ENCODE data around the gene PKDREJ. TPM values are rescaled to one million over a fixed set of nuclear protein-coding genes. Genes with fewer than 3 reads are reported as not detected.
"Not testable (repeated sequence)": the region's sequence is repeated elsewhere in the genome, so short reads cannot be mapped to it uniquely, and the experiment has no call there.

PKDREJ gene
- total RNA-seq, 2 donors from 2014 or later: 0.68 TPM; not detected in 1

DNA sequence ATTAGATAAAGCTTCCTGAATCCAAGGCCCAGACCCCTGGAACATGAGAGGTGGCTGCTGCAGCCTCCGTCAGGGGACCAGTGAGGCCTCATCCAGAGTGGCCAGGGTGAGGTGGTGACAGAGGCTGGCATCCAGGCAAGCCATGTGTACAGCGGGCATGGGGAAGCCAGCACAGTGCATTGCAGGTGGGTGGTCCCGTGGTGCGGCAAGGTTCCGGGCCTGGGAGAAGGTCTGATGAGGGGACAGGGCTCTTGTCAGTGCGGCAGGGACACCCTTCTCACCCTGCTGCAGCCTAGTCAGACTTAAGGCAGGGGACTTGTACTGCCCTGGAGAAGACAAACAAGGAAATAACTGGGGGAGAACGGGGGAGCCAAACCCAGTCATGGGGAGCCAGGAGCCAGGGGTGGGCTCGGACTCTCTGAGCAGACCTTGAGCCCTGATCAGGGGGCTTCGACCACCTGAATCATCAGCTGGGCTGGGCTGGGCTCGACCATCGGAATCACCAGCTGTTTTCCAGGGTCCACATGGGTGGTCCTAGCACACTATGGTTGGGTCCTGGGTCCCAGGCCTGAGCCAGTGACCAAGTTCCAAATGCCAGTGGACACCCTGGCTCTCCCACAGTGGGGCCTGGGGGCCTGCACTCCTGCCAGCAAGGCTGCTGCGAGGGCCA, 9.8 kb upstream of the PKDREJ start:
- TF ChIP-seq POLR2A (IDR thresholded peaks at IDR 0.05) (no peak), CTCF (IDR thresholded peaks at IDR 0.05) (no peak)
- Histone ChIP-seq H3K27me3 (replicated peaks; ENCODE audit: insufficient read depth) (no peaks in the 10 kb centered on the region), H3K27ac (no peak overlapping the region), H3K4me3 (no peak overlapping the region), H3K36me3 (peaks cover 2 to 13% of the 10 kb centered on the region in 2 donors), H3K4me1 (replicated peaks) (peaks cover 9% of the 10 kb centered on the region), H3K9me3 (no peaks in the 10 kb centered on the region)
- WGBS: 90% methylated on average over 12 of the region's 12 CpGs
- intact Hi-C loops (cut with DNase I): no loop called here
- no peak for DNase-seq (ENCODE audit: low spot score)

GRCh38 chr22:46272196-46272595, 9.1 kb upstream of the PKDREJ start:
- intact Hi-C loops (cut with DNase I): no loop called here
- DNase-seq (ENCODE audit: low spot score): no peak

GRCh38 chr22:46269564-46269963, 6.4 kb upstream of the PKDREJ start:
- intact Hi-C loops (cut with DNase I): loop anchor here (5.0 kb wide), 1 partner anchor 117 kb away; the partner anchor contains the start of gene PPARA
- DNase-seq (ENCODE audit: low spot score): no peak

More at GRCh38 chr22:46272196-46272595, 9.1 kb upstream of the PKDREJ start:
- no peaks in the 10 kb centered on the region for H3K27me3 ChIP-seq (replicated peaks; ENCODE audit: insufficient read depth)
- H3K4me1 ChIP-seq (replicated peaks): peaks cover 9% of the 10 kb centered on the region
- WGBS: 93% methylated on average over 8 of the region's 8 CpGs
- H3K4me3 ChIP-seq: no peak overlapping the region
- H3K9me3 ChIP-seq: no peaks in the 10 kb centered on the region
- H3K27ac ChIP-seq: no peak overlapping the region
- TF ChIP-seq POLR2AphosphoS5 (IDR thresholded peaks at IDR 0.05): no peak
- TF ChIP-seq POLR2A (IDR thresholded peaks at IDR 0.05): no peak
- TF ChIP-seq CTCF (IDR thresholded peaks at IDR 0.05): no peak
- H3K36me3 ChIP-seq: peaks cover 2 to 10% of the 10 kb centered on the region in 2 donors

DNA sequence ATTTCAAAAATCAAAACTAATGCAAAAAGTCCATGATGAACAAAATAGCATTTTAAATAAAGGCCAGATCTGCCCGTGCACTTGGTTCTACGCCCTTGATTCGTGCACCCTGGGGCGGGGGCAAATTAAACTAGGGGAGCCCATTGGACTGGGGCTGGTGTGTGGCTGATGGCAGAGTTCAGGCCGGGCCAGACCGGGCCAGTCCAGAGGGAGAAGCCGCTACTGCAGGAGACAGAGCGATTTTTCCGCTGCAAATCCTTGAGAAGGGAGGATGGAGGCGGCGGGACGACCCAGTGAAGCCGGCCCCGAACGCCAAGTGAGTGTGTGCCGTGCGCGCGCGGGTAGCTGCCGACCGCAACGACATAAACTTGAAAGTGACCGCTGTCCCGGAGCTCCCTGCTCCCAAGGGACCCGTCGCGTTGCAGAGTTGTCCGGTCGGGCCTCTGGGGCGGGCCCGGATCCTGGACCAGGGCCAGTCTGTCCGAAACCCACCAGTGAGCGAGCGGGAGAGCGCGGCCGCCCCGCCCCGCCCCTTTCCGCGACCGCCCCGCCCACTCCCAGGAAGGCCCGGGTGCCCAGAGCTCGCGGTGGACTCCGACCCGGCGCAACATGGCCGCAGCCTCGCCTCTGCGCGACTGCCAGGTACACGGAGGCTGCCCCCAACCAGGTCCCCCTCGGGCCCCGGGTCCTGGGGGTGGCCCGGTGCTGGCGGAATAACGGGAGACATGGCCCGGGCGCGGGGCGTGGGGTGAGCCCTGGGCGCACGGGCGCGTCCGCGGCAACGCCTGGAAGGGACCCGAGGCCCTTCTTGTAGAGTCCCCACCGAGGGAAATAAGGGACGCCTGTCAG, 4.5 kb upstream of the PKDREJ start, which contains the start of gene TTC38:
Gene TTC38, plus strand, starts transcription at position 578 of the 849 bp plus-strand sequence. Its CDS starts 32 bp downstream, at position 610.
- Histone ChIP-seq H3K4me3 (peak within 1 kb of the TSS; percentile 52 to 90), H3K9me3 (no peaks in the 10 kb centered on the region), H3K4me1 (replicated peaks) (peaks cover 9% of the 10 kb centered on the region), H3K36me3 (no peaks in the 10 kb centered on the region), H3K27me3 (replicated peaks; ENCODE audit: insufficient read depth) (no peaks in the 10 kb centered on the region), H3K27ac (peak within 1 kb of the TSS; percentile 74 to 84)
- 2% methylated on average over 40 of the region's 74 CpGs for WGBS
- peak; percentile 92 for DNase-seq (ENCODE audit: low spot score)
- intact Hi-C loops (cut with DNase I): loop anchor here (5.0 kb wide), 1 partner anchor 115 kb away; the partner anchor contains the start of gene PPARA
- TF ChIP-seq POLR2A (IDR thresholded peaks at IDR 0.05): peak; percentile 67
- TF ChIP-seq POLR2AphosphoS5 (IDR thresholded peaks at IDR 0.05): peak; percentile 83
- no peak for TF ChIP-seq CTCF (IDR thresholded peaks at IDR 0.05)

More at GRCh38 chr22:46269564-46269963, 6.4 kb upstream of the PKDREJ start:
- WGBS: 75% methylated on average over 11 of the region's 11 CpGs
- peaks cover 9% of the 10 kb centered on the region for H3K4me1 ChIP-seq (replicated peaks)
- H3K9me3 ChIP-seq: no peaks in the 10 kb centered on the region
- no peak overlapping the region for H3K4me3 ChIP-seq
- H3K27ac ChIP-seq: no peak overlapping the region
- no peak for TF ChIP-seq POLR2A (IDR thresholded peaks at IDR 0.05)
- TF ChIP-seq POLR2AphosphoS5 (IDR thresholded peaks at IDR 0.05): no peak
- TF ChIP-seq CTCF (IDR thresholded peaks at IDR 0.05): no peak
- H3K27me3 ChIP-seq (replicated peaks; ENCODE audit: insufficient read depth): no peaks in the 10 kb centered on the region
- H3K36me3 ChIP-seq: peaks cover 0 to 3% of the 10 kb centered on the region in 2 donors

- H3K9me3 ChIP-seq; H3K27me3 ChIP-seq (replicated peaks; ENCODE audit: insufficient read depth); H3K4me3 ChIP-seq; DNase-seq (ENCODE audit: low spot score); H3K27ac ChIP-seq; H3K36me3 ChIP-seq; H3K4me1 ChIP-seq (replicated peaks): not testable (repeated sequence)
- 93% methylated on average over 4 of the region's 4 CpGs for WGBS
- intact Hi-C loops (cut with DNase I): loop anchor here (5.0 kb wide), 1 partner anchor 113 kb away; the partner anchor contains the start of gene PPARA
These were observed 2.5 kb upstream of the PKDREJ start for GRCh38 chr22:46265627-46266026.

DNA sequence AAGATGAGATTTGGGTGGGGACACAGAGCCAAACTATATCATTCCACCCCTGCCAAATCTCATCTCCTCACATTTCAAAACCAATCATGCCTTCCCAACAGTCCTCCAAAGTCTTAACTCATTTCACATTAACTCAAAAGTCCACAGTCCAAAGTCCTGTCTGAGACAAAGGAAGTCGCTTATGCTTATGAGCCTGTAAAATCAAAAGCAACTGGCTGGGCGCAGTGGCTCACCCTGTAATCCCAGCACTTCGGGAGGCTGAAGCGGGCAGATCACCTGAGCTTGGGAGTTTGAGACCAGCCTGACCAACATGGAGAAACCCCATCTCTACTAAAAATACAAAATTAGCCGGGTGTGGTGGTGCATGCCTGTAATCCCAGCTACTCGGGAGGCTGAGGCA, 1.4 kb upstream of the PKDREJ start:
- H3K36me3 ChIP-seq; H3K9me3 ChIP-seq; DNase-seq (ENCODE audit: low spot score); H3K4me3 ChIP-seq; H3K27ac ChIP-seq; H3K4me1 ChIP-seq (replicated peaks); intact Hi-C loops (cut with DNase I); H3K27me3 ChIP-seq (replicated peaks; ENCODE audit: insufficient read depth): not testable (repeated sequence)
- 98% methylated on average over 6 of the region's 6 CpGs for WGBS

Measured in prostate gland (tissue), 2 donors.